ENCODE results near the gene KCND1.
"Not testable (repeated sequence)": the region's sequence is repeated elsewhere in the genome, so short reads cannot be mapped to it uniquely, and the experiment has no call there.

KCND1 gene

DNA sequence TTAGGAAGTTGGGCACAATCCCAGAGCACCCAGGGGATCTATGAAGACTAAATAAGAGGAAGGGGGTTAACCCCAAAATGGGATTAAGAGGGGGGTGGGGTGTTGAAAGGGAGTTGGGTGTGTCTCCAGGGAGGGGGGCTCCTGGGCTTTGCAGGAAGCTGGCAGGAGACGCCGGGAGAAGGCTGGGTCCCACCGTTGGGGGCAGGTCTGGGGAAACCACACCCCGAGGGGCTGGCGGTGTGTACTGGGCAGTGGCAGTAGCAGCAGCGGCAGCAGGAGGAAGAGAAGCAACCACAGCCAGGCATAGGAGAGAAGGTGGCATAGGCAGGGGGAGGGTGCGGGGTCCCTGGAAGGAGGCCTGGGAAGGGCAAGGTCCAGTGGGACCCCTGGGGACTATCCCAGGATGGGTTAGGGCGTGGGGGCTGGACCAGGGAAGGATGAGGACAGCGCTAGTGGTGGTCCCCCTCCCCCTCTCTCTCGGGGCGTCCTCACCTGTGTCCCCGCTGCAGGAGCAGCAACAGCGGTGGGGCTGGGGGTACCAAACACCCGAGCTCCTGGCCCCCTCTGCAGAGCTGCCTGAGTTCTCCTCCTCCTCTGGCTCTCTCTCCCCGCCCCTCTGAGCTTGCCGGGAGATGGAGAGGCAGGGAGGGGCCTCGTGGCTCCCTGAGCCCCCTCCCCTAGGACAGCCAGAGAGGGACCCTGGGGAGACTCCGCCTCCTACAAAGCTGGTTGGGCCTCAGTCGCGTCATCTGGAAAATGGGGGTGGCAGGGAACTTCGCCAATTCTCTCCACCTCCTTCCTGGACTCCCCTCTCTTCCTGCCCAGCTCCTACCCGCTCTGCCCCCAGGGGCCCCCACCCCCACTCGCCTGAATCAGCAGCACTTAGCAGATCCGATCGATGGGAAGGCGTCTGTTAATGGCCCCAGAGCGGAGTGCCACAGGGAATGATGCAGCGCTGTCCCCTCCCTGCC, at the start of gene KCND1:
Gene KCND1, minus strand, starts transcription at position 596 of the 971 bp plus-strand sequence. CDS start 1,573 bp downstream, outside the sequence.
- DNase-seq = no peak

DNA sequence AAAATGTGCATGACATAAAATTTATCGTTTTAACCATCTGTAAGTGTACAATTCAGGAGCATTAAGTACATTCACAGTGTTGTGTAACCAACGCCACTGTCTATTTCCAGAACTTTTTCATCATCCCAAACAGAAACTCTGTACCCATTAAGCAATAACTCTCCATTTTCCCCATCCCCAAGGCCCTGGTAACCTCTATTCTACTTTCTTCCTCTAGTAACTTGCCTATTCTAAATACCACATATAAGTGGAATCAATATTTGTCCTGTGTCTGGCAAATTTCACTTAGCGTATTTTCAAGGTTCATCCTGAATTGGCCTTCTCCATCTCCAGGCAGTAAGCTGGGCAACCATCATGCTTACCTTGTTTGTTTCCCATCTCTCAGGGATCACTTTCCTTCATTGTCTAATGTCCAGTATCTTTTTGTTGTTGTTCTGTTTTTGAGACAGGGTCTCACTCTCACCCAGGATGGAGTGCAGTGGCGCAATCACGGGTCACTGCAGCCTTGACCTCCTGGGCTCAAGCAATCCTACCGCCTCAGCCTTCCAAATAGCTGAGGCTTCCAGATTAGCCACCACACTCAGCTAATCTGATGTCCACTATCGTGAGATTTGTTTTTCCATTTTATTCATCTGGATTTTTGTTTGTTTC, 48.1 kb upstream of the KCND1 start:
- no peak for DNase-seq

DNA sequence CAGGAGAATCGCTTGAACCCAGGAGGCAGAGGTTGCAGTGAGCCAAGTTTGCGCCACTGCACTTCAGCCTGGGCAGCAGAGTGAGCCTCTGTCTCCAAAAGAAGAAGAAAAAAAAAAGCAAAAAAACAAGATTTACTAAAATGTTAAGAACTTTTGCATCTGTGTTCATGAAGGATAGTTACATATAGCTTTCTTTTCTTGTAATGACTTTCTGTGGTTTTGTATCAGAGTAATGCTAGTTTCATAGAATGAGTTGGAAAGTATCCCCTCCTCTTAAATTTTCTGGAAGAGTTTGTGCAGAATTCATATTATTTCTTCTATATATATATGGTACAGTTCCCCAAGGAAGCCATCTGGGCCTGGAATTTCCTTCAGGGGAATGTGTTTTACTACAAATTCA, 47.4 kb upstream of the KCND1 start:
- no peak for DNase-seq

DNA sequence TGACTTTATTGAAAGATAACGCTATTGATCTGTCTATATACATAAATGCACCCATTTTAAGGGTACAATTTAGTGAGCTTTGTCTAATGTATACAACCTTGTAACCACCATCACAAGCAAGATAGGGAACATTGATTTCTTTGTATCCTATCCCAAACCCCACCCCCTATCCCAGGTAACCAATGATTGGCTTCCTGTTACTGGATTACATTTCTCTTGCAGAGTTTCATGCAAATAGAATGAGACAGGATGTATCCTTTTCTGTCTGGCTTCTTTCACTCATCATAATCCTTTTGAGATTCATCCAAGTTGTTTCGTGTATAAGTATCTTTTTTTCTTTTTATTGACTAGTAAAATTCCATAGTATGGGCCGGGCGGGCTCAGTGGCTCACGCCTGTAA, 32.1 kb upstream of the KCND1 start:
- DNase-seq = no peak

DNA sequence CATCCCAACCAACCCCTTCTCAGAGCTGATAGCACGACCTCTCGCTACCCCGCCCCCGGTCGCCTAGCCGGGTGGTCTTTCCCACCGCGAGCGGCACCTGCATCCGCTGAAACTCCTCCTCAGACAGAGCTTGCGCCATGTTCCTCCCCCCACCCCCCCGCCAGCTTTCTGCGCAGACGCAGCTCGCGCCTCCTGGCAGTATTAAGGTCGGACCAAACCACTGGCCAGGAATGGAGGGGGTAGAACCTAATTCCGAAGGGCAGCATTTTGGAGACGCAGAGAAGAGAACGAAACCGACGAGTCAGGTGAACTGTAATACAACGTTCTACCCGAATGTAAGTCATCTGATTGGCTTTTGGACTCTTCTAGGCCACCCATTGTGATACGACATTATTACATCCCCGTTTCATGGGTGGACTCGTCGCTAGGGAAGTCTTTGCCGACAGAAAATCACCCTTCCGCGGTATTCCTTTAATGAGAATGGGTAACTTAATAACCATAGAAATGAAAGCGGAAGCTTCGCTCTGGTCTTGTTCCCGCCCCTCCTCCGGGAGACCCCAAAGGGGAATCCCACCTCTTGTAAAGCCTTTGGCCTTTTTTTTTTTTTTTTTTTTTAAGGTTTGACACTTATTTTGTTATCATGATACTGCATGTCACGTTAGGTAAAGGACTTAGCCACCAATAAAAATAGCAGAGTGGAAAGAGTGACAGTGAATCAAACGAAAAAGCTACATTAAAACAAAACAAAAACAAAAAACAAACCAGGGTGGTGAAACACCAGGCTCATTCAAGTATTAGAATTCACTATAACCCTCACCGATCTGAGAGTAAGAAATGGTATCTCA, 30.7 kb upstream of the KCND1 start, which contains the start of gene GRIPAP1:
Gene GRIPAP1, minus strand, starts transcription at position 174 of the 845 bp plus-strand sequence. Its CDS starts 35 bp downstream, at position 139.
- peak; percentile 71 for DNase-seq

DNA sequence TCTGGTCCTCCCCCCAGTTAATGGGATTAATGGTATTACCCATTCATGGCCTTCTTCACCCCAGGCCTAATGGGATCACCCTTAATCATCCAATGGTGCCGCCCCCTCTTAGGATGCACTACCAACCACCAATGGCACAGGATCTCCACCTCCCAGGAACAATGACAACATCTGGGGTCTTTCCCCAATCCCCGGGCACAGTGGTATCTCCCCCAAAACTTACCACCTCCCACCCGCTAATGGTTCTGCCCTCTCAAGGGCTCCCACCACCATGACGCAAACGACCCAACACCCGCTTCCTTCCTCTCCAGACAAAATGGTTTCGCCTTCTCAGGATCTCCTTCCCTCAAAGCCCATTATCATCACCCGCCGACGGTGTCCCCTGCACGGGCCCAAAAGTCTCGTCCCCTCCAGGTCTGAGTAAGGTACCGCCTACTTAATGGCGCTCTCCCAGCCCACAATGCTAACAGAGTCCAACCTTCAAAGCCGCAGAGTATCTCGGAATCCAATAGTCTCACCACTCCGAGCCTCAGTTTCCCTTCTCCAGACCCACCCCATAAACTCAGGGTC, 30.0 kb upstream of the KCND1 start:
- no peak for DNase-seq

DNA sequence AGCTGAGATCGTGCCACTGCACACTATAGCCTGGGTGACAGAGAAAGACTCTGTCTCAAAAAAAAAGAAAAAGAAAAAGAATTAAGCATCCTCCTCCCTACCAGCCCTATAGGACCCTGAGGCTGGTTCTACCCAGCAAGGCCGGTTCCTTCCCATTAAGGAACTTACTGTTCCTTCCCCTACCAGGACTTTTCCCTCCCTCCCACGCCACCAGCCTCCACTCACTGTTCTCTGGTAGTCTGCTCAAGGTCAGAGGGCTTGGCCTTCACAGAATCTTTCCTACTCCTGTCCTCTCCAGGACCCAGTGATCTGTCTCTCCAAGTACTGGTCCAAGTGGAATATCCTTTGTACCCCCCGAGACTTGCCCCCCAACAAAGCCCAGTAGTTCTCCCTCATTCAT, 29.0 kb upstream of the KCND1 start:
- no peak for DNase-seq

DNA sequence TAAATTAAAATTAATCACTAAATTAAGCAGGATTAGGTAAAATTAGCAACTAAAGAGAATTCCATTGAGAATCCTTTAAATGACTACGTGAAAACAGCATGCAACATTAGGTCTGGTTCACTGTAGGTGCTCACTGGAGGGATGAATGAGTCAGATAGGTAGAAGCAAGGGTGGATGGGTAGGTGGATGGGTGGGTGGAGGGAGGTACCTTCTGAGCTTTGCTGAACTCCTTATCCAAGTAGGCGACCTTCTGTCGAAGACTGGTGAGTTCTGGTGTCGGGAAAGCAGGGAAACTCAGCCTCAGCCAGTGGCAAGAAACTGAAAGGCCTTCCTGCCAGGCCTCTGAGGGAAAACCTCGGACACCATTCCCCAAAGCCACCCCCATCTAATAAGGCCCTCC, 27.4 kb upstream of the KCND1 start:
- DNase-seq = no peak

DNA sequence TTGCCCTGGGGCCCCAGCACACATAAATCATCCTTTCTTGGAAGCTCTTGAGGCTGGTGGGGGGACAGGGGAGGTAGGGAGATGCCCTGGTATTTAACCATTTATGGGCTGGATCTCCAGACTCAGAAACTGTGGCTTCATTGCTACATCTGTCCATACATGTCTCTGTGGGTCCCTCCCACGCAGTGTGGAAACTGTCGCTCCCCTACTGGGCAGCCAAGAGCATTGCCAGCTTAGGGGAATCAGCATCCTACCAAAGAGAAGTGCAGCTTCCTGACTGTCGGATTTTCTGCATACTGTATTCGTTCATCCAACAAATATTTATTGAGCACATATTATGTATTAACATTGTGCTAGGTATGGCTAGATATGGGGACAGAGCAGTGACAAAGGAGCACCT, 26.7 kb upstream of the KCND1 start:
- DNase-seq = no peak

DNA sequence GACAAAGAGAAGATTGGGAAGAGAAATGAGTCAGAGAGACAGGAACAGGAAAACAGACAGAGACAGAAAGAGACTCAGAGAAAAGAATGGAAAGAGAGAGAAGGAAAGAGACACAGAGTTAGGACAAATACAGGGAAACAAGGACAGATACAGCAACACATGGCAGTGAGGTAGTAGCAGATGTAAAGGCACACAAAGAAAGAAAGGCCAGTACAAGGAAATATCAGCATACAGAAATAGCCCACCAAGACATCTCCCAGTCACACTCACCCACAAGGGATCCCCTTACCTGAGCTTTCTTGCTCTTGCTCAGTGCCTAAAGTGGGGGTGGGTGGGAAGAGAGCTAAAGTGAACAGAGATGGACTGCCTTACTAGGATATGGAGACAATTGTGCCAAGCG, 26.2 kb upstream of the KCND1 start:
- no peak for DNase-seq

DNA sequence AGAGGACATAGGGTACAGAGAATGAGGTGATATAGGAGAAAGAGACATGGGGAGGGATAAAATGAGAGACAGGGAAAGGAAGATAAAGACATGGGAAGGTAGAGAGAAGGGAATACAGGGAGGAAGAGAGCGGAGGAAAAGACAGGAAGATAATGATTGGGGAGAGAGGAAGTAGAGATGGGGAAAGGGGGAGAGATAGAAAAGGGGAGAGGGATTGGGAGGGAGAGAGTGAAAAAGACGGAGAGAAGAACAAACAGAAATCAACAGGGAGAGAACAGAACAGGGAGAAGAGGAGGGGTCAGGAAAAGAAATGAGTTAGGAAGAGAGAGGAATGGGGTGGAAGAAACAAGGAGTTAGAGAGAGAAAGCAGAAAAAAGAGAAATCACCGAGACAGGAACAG, 25.8 kb upstream of the KCND1 start:
- no peak for DNase-seq

DNA sequence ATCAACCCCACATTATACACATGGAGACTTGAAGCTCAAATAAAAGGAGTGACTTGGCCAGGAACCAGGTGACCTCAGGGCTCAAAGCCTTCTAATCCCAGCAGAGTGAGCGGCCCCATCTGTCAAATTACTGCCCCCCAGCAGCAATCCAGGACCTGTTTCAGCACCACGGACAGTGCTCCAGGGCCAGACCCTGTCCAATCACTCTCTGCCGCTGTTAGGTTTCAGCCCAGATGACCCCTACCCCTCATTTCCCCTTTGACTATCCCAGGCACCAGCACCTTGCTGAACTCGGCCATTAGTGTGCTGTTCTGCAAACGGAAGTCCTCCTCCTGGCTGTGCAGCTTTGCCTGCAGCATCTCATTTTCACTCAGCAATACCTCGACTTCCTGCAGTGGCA, 25.3 kb upstream of the KCND1 start:
- DNase-seq = no peak

DNA sequence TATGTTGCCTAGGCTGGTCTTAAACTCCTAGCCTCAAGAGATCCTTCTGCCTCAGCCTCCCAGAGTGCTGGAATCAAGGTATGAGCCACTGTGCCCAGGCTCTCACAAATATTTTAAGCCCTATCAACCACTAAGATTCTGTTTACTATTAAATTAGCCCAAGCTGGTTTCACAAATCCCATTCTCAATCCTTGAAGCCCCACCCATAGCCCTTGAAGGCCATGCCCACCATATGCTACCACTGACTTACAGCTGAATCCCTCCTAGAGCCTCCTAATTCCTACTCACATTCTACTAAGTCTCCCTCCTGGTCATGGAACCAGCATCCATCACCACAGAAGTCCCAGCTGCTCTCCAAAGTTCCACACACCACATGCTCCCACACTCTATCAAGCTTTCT, 20.7 kb upstream of the KCND1 start:
- no peak for DNase-seq

DNA sequence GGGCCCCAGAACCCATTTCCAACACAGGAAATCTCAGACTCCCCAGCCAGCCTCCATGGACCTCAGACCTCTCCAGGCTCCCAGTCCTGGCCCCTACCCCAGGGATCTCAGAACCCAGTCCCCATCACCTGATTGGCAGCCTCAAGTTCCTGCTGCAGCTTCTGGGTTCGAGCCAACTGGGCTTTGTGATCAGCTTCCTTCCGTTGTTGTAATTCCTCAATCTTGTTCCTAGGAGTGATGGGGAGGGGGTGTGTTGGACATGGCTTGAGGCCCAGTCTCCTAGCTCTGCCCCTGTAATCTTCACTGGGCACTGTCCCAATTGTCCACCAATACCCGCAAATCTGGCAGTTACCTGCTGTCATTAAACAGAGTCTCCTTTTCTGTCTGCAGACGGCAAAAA, 17.8 kb upstream of the KCND1 start:
- no peak for DNase-seq

DNA sequence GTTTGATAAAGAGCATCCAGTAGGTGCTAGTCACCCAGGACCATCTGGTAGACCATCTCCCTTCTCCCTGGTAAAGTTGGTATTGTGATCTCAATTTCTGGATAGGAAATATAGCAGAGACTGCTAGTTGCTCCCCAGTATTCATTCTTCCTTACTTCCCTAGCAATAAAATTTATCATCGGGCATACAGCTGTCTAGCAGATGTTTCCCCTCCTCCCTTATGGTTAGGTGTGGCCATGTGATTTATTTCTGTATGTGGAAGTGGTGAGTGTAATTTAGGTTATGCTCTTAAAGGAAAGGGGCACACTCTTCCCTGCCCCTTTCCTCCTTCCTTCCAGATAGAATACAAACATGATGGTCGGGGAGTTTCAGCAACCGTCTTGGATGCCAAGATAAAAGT, 12.3 kb upstream of the KCND1 start:
- DNase-seq = no peak

DNA sequence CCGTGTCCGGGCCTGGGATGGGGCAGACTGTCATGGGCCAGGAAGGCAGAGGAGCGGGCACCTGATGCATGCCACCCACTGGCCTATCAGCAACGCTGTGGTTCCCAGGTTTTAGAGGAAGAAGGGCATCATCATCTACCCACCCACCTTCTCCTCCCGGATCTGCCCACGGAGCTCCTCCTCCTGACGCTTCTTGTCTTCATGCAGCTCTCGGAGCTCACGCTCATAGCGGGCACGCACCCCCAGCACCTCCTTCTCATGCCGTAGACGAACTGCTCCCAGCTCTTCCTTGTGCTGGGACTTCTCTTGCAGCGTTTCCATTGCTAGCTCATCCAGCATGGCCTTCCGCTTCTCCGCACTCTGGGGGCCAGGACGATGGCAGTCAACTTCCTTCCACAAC, 11.4 kb upstream of the KCND1 start:
- no peak for DNase-seq

DNA sequence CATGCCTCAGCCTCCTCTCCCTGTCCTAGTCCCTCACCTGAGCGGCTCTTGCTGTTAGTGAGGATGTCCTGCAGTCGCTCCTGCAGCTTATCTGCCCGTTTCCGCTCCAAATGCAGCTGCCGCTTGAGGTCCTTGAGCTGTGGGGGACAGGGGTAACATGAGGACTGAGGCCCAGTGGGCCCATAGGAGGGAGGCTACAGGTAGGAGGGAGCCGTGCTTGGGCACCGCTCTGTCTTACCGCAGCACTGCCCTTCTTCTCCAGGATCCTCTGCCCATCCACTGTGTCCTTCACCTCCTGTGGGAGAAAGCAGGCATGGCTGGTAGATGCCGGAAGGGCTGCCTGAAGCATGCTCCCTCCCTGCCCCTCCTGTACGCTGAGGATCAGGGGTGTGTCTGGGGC, 9.5 kb upstream of the KCND1 start:
- no peak for DNase-seq

DNA sequence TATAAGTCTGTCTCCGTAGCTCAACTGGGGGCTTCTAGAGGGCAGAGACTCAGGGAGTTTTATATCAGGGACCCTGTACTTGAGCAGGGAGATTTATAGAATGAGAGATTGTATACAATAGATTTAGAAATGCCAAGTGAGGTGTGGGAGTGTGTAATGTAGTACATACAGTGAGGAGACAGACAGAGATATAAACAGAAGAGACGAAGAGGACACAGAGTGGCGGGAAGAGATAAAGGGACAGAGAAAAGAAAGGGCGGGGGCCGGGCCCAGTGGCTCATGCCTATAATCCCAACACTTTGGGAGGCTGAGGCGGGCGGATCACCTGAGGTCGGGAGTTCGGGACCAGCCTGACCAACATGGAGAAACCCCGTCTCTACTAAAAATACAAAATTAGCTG, 8.7 kb upstream of the KCND1 start:
- not testable (repeated sequence) for DNase-seq

DNA sequence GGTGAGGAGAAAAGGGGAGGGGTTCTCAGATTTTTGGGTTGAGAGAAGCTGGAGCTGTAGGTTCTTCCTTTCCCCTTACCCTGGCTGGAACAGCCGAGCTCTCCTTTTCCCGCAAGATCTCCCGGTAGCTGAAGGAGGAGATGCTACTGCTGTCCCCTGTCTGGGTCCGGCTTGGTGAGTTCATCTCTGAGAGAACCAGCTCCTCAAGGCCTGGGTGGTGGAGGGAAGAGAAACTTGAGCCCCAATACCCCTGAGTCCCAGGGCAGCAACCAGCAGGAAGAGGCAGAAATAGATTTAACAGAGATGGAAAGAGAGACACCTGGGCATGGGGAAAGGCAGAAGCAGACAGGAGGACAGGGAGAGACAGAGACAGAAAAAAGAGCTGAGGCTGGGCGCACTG, 6.6 kb upstream of the KCND1 start:
- no peak for DNase-seq

DNA sequence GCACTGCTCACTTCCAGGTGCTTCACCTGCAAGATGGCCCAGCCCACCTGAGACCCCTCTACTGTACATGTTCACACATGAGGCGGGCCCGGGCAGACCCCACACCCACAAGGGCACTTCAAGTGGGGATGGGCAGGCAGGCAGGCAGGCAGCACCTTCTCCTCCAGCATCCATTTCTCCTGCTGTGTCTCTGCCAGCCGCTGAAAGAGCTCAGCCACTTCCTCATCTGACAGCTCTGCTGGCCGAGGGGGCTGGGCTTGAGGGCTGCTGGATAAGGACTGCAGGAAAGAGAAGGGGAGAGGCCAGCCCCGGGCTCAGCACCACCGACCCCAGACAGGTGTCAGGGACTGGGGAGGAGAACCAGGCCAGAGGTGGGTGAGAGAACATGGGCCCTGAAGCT, 4.4 kb upstream of the KCND1 start:
- no peak for DNase-seq

DNA sequence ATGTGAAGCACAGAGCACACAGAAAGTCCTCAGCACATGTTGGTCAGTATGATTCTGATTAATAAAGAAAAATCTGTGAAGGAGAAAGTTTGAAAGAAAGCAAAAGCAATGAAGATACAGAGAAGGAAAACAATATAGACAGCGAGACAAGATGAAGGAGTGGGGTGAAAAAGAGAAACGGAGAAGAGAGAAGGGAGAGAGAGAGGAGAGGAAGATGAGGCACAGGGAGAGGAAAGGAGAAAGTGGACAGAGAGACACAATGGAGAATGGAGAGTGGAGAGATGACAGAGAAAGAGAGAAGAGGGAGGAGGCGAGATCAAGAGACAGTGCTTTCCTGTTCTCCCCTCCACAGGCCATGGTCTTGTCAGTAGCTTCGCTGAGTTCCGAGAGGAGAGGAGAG, 3.9 kb upstream of the KCND1 start:
- DNase-seq = no peak

DNA sequence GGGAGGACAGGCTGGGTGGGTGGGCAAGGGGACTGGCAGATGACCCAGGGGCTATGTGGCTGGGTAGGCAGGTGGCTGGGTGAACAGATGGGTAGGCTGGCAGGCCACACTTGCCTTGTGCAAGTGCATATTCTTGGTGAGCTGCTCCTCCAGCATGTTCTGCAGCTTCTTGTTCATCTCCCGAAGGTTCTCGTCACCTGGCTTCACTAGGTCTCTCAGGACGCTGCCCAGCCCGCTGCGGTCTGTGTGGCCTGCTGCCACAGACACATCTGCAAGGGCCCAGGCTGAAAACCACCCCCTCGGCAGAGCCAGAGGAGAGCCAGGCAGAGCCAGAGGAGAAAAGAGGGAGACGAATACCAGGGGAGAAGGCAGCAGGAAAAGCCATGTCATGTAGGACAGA, 3.4 kb upstream of the KCND1 start:
- no peak for DNase-seq

DNA sequence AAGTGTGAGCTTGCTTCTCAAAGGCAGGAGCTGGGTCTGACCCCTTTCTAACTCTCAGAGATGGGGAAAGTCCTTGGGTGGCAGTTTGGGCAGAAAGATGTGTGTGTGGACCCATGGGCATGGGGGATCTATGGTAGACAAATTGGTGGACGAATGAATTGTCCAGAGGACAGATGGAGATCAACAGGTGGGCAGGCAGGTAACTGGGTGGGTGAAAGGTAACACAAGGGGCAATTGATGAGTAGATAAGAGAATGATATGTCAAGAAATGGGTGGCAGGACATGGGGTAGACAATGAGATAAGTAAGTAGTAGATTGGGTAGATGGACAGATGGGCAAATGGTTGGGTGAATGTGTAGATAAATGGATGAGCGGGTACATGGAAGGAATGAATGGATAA, 2.9 kb upstream of the KCND1 start:
- no peak for DNase-seq

Data from DMS153 (cell line).